Eye (tissue), 1 donor: Measurements from ENCODE around the gene SMYD5.
"Not testable (repeated sequence)": the region's sequence is repeated elsewhere in the genome, so short reads cannot be mapped to it uniquely, and the experiment has no call there.

Experiments used
- DNase-seq: peaks from one replicate; pipeline ENCODE4 v3.0.0-alpha.2; 2015

The SMYD5 gene

GRCh38 chr2:73214120-73215035 is at the start of gene SMYD5:
Gene SMYD5, plus strand, starts transcription at chr2:73214245. Its CDS starts 22 bp downstream, at chr2:73214267.
- peak; percentile 93 for DNase-seq

- DNase-seq = not testable (repeated sequence)
Measured at GRCh38 chr2:73165978-73166377, 48.1 kb upstream of the SMYD5 start.

GRCh38 chr2:73166813-73167212 is 47.2 kb upstream of the SMYD5 start:
- DNase-seq = not testable (repeated sequence)

GRCh38 chr2:73168348-73168747 is 45.7 kb upstream of the SMYD5 start:
- DNase-seq = not testable (repeated sequence)

- not testable (repeated sequence) for DNase-seq
Measured at GRCh38 chr2:73170341-73170740, 43.7 kb upstream of the SMYD5 start.

- DNase-seq = no peak
Measured at GRCh38 chr2:73172963-73173362, 41.1 kb upstream of the SMYD5 start.

GRCh38 chr2:73173781-73174180 is 40.3 kb upstream of the SMYD5 start:
- DNase-seq = no peak

- DNase-seq = no peak
Measured at GRCh38 chr2:73174244-73174643, 39.8 kb upstream of the SMYD5 start.

GRCh38 chr2:73174941-73175662 is 38.9 kb upstream of the SMYD5 start:
- no peak for DNase-seq

- peak; percentile 75 for DNase-seq
Measured at GRCh38 chr2:73175663-73176204, 38.3 kb upstream of the SMYD5 start.

- DNase-seq = peak; percentile 40
Measured at GRCh38 chr2:73176205-73176880, 37.7 kb upstream of the SMYD5 start.

- DNase-seq = peak; percentile 95
Measured at GRCh38 chr2:73176881-73177644, 37.0 kb upstream of the SMYD5 start.

- no peak for DNase-seq
Measured at GRCh38 chr2:73177645-73178255, 36.3 kb upstream of the SMYD5 start.

- no peak for DNase-seq
Measured at GRCh38 chr2:73185965-73186364, 28.1 kb upstream of the SMYD5 start.

- DNase-seq = no peak
Measured at GRCh38 chr2:73187549-73187948, 26.5 kb upstream of the SMYD5 start.

GRCh38 chr2:73197579-73197978 is 16.5 kb upstream of the SMYD5 start:
- no peak for DNase-seq

GRCh38 chr2:73200281-73200680 is 13.8 kb upstream of the SMYD5 start:
- not testable (repeated sequence) for DNase-seq

- peak; percentile 50 for DNase-seq
Measured at GRCh38 chr2:73202156-73203054, 11.6 kb upstream of the SMYD5 start, which contains the start of gene NOTO. Gene NOTO, plus strand, starts transcription at chr2:73202574. Its CDS starts 93 bp downstream, at chr2:73202667.

GRCh38 chr2:73203055-73203681 is 10.9 kb upstream of the SMYD5 start:
- DNase-seq = peak; percentile 50

- DNase-seq = peak; percentile 4
Measured at GRCh38 chr2:73205611-73206010, 8.4 kb upstream of the SMYD5 start.
